ENCODE data around the gene PIP4K2C. TPM values are rescaled to one million over a fixed set of nuclear protein-coding genes. Genes with fewer than 3 reads are reported as not detected.
A peak's percentile ranks its signal among the peaks of the same experiment; 100 is the strongest.
"Not testable (repeated sequence)": the region's sequence is repeated elsewhere in the genome, so short reads cannot be mapped to it uniquely, and the experiment has no call there.

Gene PIP4K2C
- polyA plus RNA-seq, 1 experiment, result 33.1 TPM

DNA sequence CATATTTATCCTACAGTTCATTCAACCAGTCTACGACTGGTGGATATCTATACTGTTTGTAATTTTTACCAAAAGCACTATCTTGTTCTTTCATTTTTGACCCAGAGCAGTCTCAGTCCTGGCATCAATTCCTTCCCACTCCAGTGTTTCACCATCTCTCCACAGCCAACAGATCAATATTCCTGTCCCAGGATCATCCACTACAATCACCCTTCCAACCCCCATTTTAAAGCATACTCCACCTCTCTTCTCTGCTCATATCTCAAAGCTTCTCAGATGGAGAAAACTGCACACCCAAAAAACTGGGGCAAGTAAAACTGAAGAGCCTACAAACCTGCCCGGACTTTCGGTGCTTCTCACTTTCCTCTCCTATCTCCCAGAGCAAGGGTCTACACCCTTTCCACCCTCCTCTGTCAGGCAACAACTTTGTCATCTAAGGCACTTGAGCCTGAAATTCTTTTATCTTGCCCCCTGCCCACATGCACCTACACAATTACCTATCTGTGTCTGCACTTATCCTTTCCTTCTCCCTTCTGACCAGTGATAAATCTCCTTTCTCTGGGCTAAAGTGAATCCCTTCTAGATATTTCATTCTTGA lies 4.1 kb upstream of the PIP4K2C start:
- CTCF ChIA-PET, result interaction anchor here (4.3 kb wide), 1 partner anchor 47 kb away, joined by 59 read pairs; the partner anchor contains the start of gene B4GALNT1
- POLR2A ChIA-PET, result no interaction called here

DNA sequence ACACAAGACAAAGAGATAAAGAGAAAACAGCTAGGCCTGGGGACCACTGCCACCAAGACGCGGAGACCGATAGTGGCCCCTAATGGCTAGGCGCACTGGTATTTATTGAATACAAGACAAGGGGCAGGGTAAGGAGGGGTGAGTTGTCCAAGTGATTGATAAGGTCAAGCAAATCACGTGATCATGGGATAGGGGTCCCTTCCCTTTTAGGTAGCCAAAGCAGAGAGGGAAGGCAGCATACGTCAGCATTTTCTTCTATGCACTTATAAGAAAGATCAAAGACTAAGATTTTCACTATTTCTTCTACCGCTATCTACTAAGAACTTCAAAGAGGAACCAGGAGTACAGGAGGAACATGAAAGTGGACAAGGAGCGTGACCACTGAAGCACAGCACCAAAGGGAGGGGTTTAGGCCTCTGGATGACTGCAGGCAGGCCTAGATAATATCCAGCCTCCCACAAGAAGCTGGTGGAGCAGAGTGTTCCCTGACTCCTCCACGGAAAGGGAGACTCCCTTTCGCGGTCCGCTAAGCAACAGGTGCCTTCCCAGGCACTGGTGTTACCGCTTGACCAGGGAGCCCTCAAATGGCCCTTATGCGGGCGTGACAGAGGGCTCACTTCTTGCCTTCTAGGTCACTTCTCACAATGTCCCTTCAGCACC lies 1.9 kb upstream of the PIP4K2C start:
- CTCF ChIA-PET, result interaction anchor here (1.4 kb wide), 1 partner anchor 44 kb away, joined by 4 read pairs; the partner anchor contains the start of gene B4GALNT1

More for the DNA sequence above, 4.1 kb upstream of the PIP4K2C start:
- H3K4me3 ChIP-seq (ENCODE audit: low read depth, low read length), result no peak overlapping the region
- no peak for DNase-seq (ENCODE audit: low read depth, low spot score)
- H3K27me3 ChIP-seq (ENCODE audit: control insufficient read depth, insufficient read depth, low read length), result peaks cover 20% of the 10 kb centered on the region
- H3K9me3 ChIP-seq (ENCODE audit: control insufficient read depth, insufficient read depth, low read length), result no peaks in the 10 kb centered on the region; the same call in 1 of the 2 replicates
- TF ChIP-seq, protein P1, sequence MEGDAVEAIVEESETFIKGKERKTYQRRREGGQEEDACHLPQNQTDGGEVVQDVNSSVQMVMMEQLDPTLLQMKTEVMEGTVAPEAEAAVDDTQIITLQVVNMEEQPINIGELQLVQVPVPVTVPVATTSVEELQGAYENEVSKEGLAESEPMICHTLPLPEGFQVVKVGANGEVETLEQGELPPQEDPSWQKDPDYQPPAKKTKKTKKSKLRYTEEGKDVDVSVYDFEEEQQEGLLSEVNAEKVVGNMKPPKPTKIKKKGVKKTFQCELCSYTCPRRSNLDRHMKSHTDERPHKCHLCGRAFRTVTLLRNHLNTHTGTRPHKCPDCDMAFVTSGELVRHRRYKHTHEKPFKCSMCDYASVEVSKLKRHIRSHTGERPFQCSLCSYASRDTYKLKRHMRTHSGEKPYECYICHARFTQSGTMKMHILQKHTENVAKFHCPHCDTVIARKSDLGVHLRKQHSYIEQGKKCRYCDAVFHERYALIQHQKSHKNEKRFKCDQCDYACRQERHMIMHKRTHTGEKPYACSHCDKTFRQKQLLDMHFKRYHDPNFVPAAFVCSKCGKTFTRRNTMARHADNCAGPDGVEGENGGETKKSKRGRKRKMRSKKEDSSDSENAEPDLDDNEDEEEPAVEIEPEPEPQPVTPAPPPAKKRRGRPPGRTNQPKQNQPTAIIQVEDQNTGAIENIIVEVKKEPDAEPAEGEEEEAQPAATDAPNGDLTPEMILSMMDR (IDR thresholded peaks at IDR 0.05; ENCODE audit: low read depth, low read length), result no peak
- H3K27ac ChIP-seq (ENCODE audit: low read depth, low read length), result no peak overlapping the region

DNA sequence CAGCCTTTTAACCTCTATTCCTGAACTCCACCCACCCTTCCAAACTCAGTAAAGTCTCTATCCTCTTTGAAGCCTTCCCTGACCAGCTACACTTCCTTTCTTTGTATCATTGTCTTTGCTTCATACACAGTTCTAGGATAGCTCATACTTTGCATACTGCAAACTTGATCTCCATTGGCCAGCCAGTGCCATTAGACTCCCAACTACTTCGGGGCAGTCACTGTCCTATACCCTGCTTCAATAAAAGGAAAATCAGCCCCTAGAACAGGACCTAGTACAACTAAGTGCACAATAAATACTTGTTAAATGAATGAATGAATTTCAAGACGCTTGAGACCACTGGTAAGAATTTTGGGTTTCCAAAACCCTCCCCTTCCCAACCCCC lies 521 bp upstream of the PIP4K2C start:
- Histone ChIP-seq H3K27me3 (ENCODE audit: control insufficient read depth, insufficient read depth, low read length) (peaks cover 16% of the 10 kb centered on the region), H3K4me3 (ENCODE audit: low read depth, low read length) (peak overlapping the region; percentile 84), H3K27ac (ENCODE audit: low read depth, low read length) (no peak overlapping the region), H3K9me3 (ENCODE audit: control insufficient read depth, insufficient read depth, low read length) (no peaks in the 10 kb centered on the region; the same call in 1 of the 2 replicates)
- TF ChIP-seq, protein P1 (IDR thresholded peaks at IDR 0.05; ENCODE audit: low read depth, low read length), result no peak
- ChIA-PET CTCF (interaction anchor here (0.6 to 2.1 kb wide), 3 partner anchors 19 to 136 kb away, joined by 4 to 6 read pairs (median 6); partner anchors contain the start of gene B4GALNT1), POLR2A (no interaction called here)
- DNase-seq (ENCODE audit: low read depth, low spot score), result no peak

More for the DNA sequence above, 1.9 kb upstream of the PIP4K2C start:
- POLR2A ChIA-PET; H3K9me3 ChIP-seq (ENCODE audit: control insufficient read depth, insufficient read depth, low read length); DNase-seq (ENCODE audit: low read depth, low spot score); H3K27ac ChIP-seq (ENCODE audit: low read depth, low read length); H3K4me3 ChIP-seq (ENCODE audit: low read depth, low read length): not testable (repeated sequence)
- peaks cover 18% of the 10 kb centered on the region for H3K27me3 ChIP-seq (ENCODE audit: control insufficient read depth, insufficient read depth, low read length)

DNA sequence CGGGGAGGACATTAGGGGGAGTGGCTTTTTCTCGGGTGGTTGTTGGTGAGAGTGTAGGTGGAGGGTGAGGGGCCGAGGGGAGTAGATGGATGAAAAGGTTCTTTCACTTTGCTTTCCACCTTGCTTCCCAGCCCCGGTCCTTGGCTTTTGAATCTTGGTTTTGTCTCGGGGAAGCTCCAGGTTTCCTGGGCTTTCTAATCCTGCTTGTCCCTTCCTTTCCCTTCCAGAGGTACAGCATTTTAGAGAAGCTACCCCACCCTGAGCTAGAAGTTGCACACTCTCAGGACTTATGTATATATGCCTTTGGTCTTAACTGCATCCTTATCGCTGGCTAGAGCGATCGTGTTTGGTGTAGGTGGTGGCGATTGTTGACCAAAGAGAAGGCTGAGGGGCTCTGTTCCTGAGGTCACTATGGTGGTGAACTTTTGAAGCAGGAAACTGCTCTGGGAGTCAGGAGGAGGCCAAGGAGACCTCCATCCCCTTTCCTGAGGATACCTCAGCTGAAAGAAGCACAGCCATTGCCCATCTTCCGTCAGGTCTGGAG lies 862 bp downstream of the PIP4K2C start:
- ChIA-PET CTCF (interaction anchor here (0.7 to 3.7 kb wide), 6 partner anchors 8 to 135 kb away, joined by 3 to 52 read pairs (median 4); partner anchors contain the start of gene B4GALNT1), POLR2A (interaction anchor here (0.6 kb wide), 1 partner anchor 9 kb away, joined by 3 read pairs; no protein-coding TSS in a partner anchor)

DNA sequence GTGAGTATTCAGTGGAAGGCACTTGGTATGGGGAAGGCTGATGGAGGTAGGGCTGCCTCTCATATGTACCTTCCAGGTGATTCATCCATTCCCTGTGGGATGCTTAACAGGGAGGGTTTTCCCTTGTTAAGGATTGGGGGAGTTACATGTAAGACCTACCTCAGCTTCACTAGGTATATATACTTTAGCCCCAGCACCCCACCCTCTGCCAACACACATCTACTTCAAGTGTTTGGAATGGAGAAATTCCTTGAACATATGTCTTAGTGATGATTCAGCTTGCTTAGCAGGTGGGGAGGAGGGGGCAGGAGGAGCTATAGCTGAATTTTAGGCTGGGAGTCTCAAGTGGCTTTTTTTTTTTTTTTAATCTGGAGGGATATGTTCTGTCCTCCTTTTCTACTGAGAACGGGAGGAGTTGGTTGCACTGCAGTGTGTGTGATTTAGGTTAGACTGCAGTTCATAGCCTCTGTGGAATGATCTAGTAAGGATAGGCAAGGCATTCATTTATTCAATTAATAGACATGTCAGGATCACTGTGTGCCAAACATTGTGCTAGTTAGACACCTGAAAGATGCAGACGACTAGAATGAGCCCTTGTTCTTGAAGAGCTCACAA lies 1.7 kb downstream of the PIP4K2C start:
- H3K4me3 ChIP-seq (ENCODE audit: low read depth, low read length), result no peak overlapping the region
- peaks cover 12% of the 10 kb centered on the region for H3K27me3 ChIP-seq (ENCODE audit: control insufficient read depth, insufficient read depth, low read length)
- no peaks in the 10 kb centered on the region; the same call in 1 of the 2 replicates for H3K9me3 ChIP-seq (ENCODE audit: control insufficient read depth, insufficient read depth, low read length)
- H3K27ac ChIP-seq (ENCODE audit: low read depth, low read length), result no peak overlapping the region
- TF ChIP-seq, protein P1 (IDR thresholded peaks at IDR 0.05; ENCODE audit: low read depth, low read length), result no peak
- ChIA-PET CTCF (interaction anchor here (0.8 to 3.7 kb wide), 3 partner anchors 9 to 30 kb away, joined by 3 to 52 read pairs (median 6); no protein-coding TSS in a partner anchor), POLR2A (interaction anchor here (0.7 to 0.8 kb wide), 2 partner anchors 38 to 174 kb away, joined by 3 to 5 read pairs; partner anchors contain the start of gene CYP27B1)
- no peak for DNase-seq (ENCODE audit: low read depth, low spot score)

More for the DNA sequence above, 862 bp downstream of the PIP4K2C start:
- no peaks in the 10 kb centered on the region; the same call in 1 of the 2 replicates for H3K9me3 ChIP-seq (ENCODE audit: control insufficient read depth, insufficient read depth, low read length)
- H3K27me3 ChIP-seq (ENCODE audit: control insufficient read depth, insufficient read depth, low read length), result peaks cover 13% of the 10 kb centered on the region
- no peak overlapping the region for H3K27ac ChIP-seq (ENCODE audit: low read depth, low read length)
- no peak for DNase-seq (ENCODE audit: low read depth, low spot score)
- TF ChIP-seq, protein P1 (IDR thresholded peaks at IDR 0.05; ENCODE audit: low read depth, low read length), result no peak
- peak overlapping the region; percentile 84 for H3K4me3 ChIP-seq (ENCODE audit: low read depth, low read length)

Data from AG04450 (cell line).